GM12878 (cell line): ENCODE data around the gene NUFIP1. TPM values are rescaled to one million over a fixed set of nuclear protein-coding genes. Genes with fewer than 3 reads are reported as not detected.

Experiments used
- BMI1 ChIP-seq: fragments of 450-650 bp; IDR thresholded peaks from 2 replicates; pipeline ENCODE4 v1.6.1; 2016; ENCODE audit warnings: mild to moderate bottlenecking, moderate library complexity, borderline replicate concordance
- CHD2 ChIP-seq: IDR thresholded peaks from 2 replicates; pipeline ENCODE4 v1.6.1; 2011; ENCODE audit warnings: low read depth, low read length, improper control_type of control experiment, borderline replicate concordance
- ETV6 ChIP-seq, 2 experiments: fragments of 450-650 bp in 1 of 2; IDR thresholded peaks in 1 of 2; conservative IDR thresholded peaks in 1 of 2; 2 replicates each; pipeline ENCODE4 v1.6.1; 2014; ENCODE audit warnings: antibody characterized with exemption in 1 of 2, borderline replicate concordance in 1 of 2, low read depth in 1 of 2, mild to moderate bottlenecking in 1 of 2, moderate library complexity in 1 of 2
- GABPA ChIP-seq: IDR thresholded peaks from 2 replicates; pipeline ENCODE4 v1.6.1; 2014; ENCODE audit warnings: antibody characterized with exemption, low read depth, mild to moderate bottlenecking, inconsistent platforms
- HCFC1 ChIP-seq: fragments of 150-350 bp; IDR thresholded peaks from 2 replicates; pipeline ENCODE4 v1.6.1; 2014; ENCODE audit warnings: low read length
- KAT2A ChIP-seq: conservative IDR thresholded peaks from 2 replicates; pipeline ENCODE4 v1.6.1; 2011; ENCODE audit warnings: low read depth, low read length; ENCODE audit not compliant: control insufficient read depth
- NFYA ChIP-seq: IDR thresholded peaks from 2 replicates; pipeline ENCODE4 v1.6.1; 2011; ENCODE audit warnings: low read depth, mild to moderate bottlenecking, low read length, improper control_type of control experiment, borderline replicate concordance
- NFYB ChIP-seq: IDR thresholded peaks from 2 replicates; pipeline ENCODE4 v1.6.1; 2011; ENCODE audit warnings: low read depth, mild to moderate bottlenecking, low read length, improper control_type of control experiment, moderate library complexity; ENCODE audit not compliant: insufficient read depth
- REST ChIP-seq: IDR thresholded peaks from 2 replicates; pipeline ENCODE4 v1.6.1; 2012; ENCODE audit warnings: mild to moderate bottlenecking, low read depth, low read length
- SIX5 ChIP-seq: IDR thresholded peaks from 2 replicates; pipeline ENCODE4 v1.6.1; 2011; ENCODE audit warnings: mild to moderate bottlenecking, low read depth, low read length, moderate library complexity; ENCODE audit not compliant: severe bottlenecking
- SMAD5 ChIP-seq: IDR thresholded peaks from 2 replicates; pipeline ENCODE4 v1.6.1; 2016; ENCODE audit warnings: antibody characterized with exemption, low read depth
- ZNF622 ChIP-seq: fragments of 450-650 bp; IDR thresholded peaks from 2 replicates; pipeline ENCODE4 v1.6.1; 2017; ENCODE audit warnings: mild to moderate bottlenecking, inconsistent platforms
- polyA plus RNA-seq, 11 experiments: library from polyadenylated mRNA; depleted of rRNA in 4 of 11; unstranded in 6 of 11; stranded (reverse) in 5 of 11; fragments of >200 nt; fragmentation: Nextera tagmentation in 4 of 11; fragmentation: Illumina TruSeq in 1 of 11; extraction: Ambion mirVana in 4 of 11; extraction: Trizol in 1 of 11; gene quantifications; 1 replicate in 1 of 11; 2 replicates in 10 of 11; pipeline versions ENCODE4 v1.2.1 to v1.2.3, GENCODE V29; 2011 to 2016; ENCODE audit warnings: inconsistent platforms in 2 of 11, missing spikeins in 2 of 11, low read depth in 1 of 11
- total RNA-seq, 4 experiments: library from RNA; depleted of rRNA in 3 of 4; stranded (reverse); fragments of >200 nt in 3 of 4; fragmentation: Illumina TruSeq in 1 of 4; extraction: Trizol in 1 of 4; gene quantifications; 2 replicates each; pipeline versions ENCODE4 v1.2.1 to v1.2.3, GENCODE V29; 2013 to 2021
- TF ChIP-seq, protein P1 (sequence below): fragments of 150-350 bp; IDR thresholded peaks from 2 replicates; pipeline ENCODE4 v1.6.1; 2014; ENCODE audit warnings: mild to moderate bottlenecking, low read depth, low read length
- TF ChIP-seq, protein P2 (sequence below): fragments of 450-650 bp; IDR thresholded peaks from 2 replicates; pipeline ENCODE4 v1.6.1; 2018; ENCODE audit warnings: mild to moderate bottlenecking, low read depth, moderate library complexity; ENCODE audit not compliant: partially characterized antibody
- TF ChIP-seq, protein P3 (sequence below): fragments of 450-650 bp; IDR thresholded peaks from 2 replicates; pipeline ENCODE4 v1.6.1; 2017; ENCODE audit warnings: mild to moderate bottlenecking

Gene NUFIP1
- total and polyA plus RNA-seq, 10 of the 15 experiments (the other 5 are each of a cell fraction or from before 2014, with no cell fraction given): 2.5 to 11.2 (median 7.0) TPM

DNA sequence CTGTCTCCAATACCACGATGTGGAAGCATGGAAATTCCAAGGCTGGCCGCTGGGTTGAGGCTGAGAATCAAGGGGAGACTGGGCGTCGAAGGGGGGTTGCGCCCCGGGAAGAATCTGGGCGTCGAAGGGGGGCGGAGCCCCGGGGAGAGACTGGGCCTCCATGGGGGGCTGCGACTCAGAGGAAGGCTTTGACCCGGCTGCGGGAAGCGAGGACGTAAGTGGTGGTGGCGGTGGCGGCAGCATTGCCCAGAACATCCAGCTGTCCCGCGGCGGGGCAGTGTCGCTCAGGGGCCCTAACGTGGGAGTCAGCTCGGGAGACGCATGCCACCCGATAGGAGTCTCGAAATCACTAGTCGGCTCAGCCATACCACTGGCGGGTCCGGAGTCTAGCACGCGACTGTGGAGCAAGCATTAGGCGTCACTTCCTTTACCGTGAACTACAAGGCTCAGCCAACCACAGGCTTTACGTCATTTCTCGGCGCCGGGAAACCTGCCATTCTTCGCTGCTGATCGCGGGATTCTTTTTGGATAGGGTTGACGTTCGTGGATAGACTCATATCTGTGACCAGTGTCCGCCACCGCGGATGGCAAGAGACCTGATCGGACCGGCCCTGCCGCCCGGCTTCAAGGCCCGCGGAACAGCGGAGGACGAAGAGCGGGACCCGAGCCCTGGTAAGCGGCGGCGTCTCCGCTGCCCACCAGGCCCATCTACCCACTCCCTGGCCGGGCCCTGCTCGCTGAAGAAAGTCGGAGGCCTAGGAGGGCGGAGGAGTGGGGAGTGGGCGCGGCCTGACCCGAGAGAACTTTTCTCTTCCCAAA lies at the start of gene NUFIP1, which contains the start of gene GPALPP1 (continued):
- TF ChIP-seq NFYB (peak; percentile 74; the same call in 1 of the 2 replicates), KAT2A (no peak), BMI1 (no peak), NFYA (no peak), SMAD5 (no peak), REST (no peak), HCFC1 (peak; percentile 76), SIX5 (peak; percentile 42), ZNF622 (no peak), CHD2 (0 out of 2 replicates have a peak, but pooled peaks have one; percentile 70), GABPA (peak; percentile 90), ETV6 (conservative IDR thresholded peaks at IDR 0.05 in 1 of 2, IDR thresholded peaks at IDR 0.05 in 1 of 2; ENCODE audit: borderline replicate concordance in 1 of 2, low read depth in 1 of 2) (no peak)
- TF ChIP-seq, protein P1, sequence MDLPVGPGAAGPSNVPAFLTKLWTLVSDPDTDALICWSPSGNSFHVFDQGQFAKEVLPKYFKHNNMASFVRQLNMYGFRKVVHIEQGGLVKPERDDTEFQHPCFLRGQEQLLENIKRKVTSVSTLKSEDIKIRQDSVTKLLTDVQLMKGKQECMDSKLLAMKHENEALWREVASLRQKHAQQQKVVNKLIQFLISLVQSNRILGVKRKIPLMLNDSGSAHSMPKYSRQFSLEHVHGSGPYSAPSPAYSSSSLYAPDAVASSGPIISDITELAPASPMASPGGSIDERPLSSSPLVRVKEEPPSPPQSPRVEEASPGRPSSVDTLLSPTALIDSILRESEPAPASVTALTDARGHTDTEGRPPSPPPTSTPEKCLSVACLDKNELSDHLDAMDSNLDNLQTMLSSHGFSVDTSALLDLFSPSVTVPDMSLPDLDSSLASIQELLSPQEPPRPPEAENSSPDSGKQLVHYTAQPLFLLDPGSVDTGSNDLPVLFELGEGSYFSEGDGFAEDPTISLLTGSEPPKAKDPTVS: 0 out of 2 replicates have a peak, but pooled peaks have one; percentile 40
- TF ChIP-seq, protein P2, sequence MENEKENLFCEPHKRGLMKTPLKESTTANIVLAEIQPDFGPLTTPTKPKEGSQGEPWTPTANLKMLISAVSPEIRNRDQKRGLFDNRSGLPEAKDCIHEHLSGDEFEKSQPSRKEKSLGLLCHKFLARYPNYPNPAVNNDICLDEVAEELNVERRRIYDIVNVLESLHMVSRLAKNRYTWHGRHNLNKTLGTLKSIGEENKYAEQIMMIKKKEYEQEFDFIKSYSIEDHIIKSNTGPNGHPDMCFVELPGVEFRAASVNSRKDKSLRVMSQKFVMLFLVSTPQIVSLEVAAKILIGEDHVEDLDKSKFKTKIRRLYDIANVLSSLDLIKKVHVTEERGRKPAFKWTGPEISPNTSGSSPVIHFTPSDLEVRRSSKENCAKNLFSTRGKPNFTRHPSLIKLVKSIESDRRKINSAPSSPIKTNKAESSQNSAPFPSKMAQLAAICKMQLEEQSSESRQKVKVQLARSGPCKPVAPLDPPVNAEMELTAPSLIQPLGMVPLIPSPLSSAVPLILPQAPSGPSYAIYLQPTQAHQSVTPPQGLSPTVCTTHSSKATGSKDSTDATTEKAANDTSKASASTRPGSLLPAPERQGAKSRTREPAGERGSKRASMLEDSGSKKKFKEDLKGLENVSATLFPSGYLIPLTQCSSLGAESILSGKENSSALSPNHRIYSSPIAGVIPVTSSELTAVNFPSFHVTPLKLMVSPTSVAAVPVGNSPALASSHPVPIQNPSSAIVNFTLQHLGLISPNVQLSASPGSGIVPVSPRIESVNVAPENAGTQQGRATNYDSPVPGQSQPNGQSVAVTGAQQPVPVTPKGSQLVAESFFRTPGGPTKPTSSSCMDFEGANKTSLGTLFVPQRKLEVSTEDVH: peak; percentile 82
- TF ChIP-seq, protein P3, sequence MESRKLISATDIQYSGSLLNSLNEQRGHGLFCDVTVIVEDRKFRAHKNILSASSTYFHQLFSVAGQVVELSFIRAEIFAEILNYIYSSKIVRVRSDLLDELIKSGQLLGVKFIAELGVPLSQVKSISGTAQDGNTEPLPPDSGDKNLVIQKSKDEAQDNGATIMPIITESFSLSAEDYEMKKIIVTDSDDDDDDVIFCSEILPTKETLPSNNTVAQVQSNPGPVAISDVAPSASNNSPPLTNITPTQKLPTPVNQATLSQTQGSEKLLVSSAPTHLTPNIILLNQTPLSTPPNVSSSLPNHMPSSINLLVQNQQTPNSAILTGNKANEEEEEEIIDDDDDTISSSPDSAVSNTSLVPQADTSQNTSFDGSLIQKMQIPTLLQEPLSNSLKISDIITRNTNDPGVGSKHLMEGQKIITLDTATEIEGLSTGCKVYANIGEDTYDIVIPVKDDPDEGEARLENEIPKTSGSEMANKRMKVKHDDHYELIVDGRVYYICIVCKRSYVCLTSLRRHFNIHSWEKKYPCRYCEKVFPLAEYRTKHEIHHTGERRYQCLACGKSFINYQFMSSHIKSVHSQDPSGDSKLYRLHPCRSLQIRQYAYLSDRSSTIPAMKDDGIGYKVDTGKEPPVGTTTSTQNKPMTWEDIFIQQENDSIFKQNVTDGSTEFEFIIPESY: no peak
